GM10248 (cell line): Measurements from ENCODE around the gene ZNF423.
"Not testable (repeated sequence)": the region's sequence is repeated elsewhere in the genome, so short reads cannot be mapped to it uniquely, and the experiment has no call there.

ENCODE experiments used
- CTCF ChIA-PET: fragments of 300-600 bp; sonication (Branson Sonifier 250); formaldehyde crosslinking; extraction: SDS; loops from one replicate; lab custom pipeline; 2021; ENCODE audit warnings: antibody characterized with exemption; lab: Yijun Ruan, JAX
- POLR2A ChIA-PET: fragments of 350-650 bp; sonication (Branson Sonifier 250); formaldehyde crosslinking; extraction: SDS; loops from one replicate; lab custom pipeline; 2020; ENCODE audit warnings: antibody characterized with exemption; lab: Yijun Ruan, JAX
- DNase-seq: peaks from one replicate; pipeline ENCODE4 v3.0.0; 2012; ENCODE audit errors: extremely low spot score
- CTCF ChIP-seq: IDR thresholded peaks from 2 replicates; pipeline ENCODE4 v1.5.1; 2012; ENCODE audit warnings: mild to moderate bottlenecking, low read depth; ENCODE audit errors: extremely low read depth, missing control alignments, control extremely low read depth

Gene ZNF423

GRCh38 chr16:49514073-49514980 is 341.6 kb downstream of the ZNF423 start:
- no peak for TF ChIP-seq CTCF
- CTCF ChIA-PET = interaction anchor here (1.3 to 1.6 kb wide), 2 partner anchors 10 kb away, joined by 3 to 5 read pairs; no protein-coding TSS in a partner anchor
- no peak for DNase-seq
- POLR2A ChIA-PET = interaction anchor here (0.5 kb wide), 1 partner anchor 405 kb away, joined by 3 read pairs; no protein-coding TSS in a partner anchor

- no peak for DNase-seq
- POLR2A ChIA-PET = no interaction called here
- CTCF ChIA-PET = interaction anchor here (1.2 kb wide), 1 partner anchor 20 kb away, joined by 3 read pairs; no protein-coding TSS in a partner anchor
- peak; percentile 20 for TF ChIP-seq CTCF
Observed at GRCh38 chr16:49513040-49513439, 342.9 kb downstream of the ZNF423 start.

GRCh38 chr16:49510654-49511305 is 345.1 kb downstream of the ZNF423 start:
- POLR2A ChIA-PET = no interaction called here
- TF ChIP-seq CTCF = no peak
- no peak for DNase-seq
- CTCF ChIA-PET = no interaction called here

DNA sequence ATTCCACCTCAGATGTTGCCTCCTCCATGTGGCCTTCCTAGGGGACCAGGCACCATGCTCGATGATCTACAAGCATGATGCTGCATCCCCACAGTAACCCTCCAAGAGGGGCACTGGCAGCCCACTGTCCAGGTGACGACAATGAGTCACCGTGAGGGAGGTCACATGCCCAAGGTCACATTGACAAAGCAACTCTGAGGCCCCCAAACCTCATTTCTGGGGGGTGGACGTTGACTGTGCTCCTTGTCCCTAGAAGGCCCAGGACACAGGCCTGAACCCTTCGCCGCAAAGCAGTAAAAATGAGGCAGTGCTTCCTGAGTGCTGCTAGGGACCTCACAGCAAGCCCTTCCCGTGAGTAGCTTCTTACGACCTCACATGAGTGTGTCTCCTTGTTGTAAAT is 345.8 kb downstream of the ZNF423 start:
- no peak for TF ChIP-seq CTCF
- no peak for DNase-seq
- ChIA-PET CTCF (no interaction called here), POLR2A (no interaction called here)

GRCh38 chr16:49506058-49507013 is 349.6 kb downstream of the ZNF423 start:
- POLR2A ChIA-PET, DNase-seq: not testable (repeated sequence)
- CTCF ChIA-PET = interaction anchor here (1.3 kb wide), 1 partner anchor 13 kb away, joined by 3 read pairs; no protein-coding TSS in a partner anchor

GRCh38 chr16:49505556-49505955 is 350.4 kb downstream of the ZNF423 start:
- no peak for TF ChIP-seq CTCF
- no peak for DNase-seq
- CTCF ChIA-PET = interaction anchor here (1.3 kb wide), 1 partner anchor 12 kb away, joined by 3 read pairs; no protein-coding TSS in a partner anchor
- POLR2A ChIA-PET = no interaction called here
